ENCODE data around the gene HNRNPAB. TPM values are rescaled to one million over a fixed set of nuclear protein-coding genes. Genes with fewer than 3 reads are reported as not detected.
A peak's percentile ranks its signal among the peaks of the same experiment; 100 is the strongest.

The HNRNPAB gene
- 46.3 TPM for total RNA-seq
- 109 TPM for polyA plus RNA-seq

GRCh38 chr5:178204182-178204934 is at the start of gene HNRNPAB:
Gene HNRNPAB, plus strand, starts transcription at chr5:178204533. Its CDS starts 305 bp downstream, at chr5:178204838.
- peak within 1 kb of the TSS; percentile 93 for H3K27ac ChIP-seq (ENCODE audit: low read depth)
- WGBS: under 1% methylated on average over 96 of the region's 96 CpGs
- peak; percentile 89 for DNase-seq (ENCODE audit: extremely low spot score)

DNA sequence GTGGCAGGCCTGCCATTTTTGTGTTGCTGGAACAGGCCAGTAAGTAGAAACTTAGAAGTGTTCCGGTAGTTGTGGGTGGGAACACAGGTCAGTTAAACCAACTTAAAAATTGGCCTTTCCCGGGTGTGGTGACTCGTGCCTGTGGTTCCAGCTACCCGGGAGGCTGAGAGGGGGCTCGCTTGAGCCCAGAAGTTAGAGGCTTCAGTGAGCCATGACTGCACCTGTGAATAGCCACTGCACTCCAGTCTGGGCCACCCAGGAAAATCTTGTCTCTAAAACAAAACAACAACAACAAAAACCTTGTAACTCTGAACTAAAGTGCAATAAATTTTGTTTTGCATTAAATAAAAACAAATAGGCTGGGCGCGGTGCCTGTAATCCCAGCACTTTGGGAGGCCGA is 49.3 kb upstream of the HNRNPAB start:
- DNase-seq (ENCODE audit: extremely low spot score): no peak
- H3K27ac ChIP-seq (ENCODE audit: low read depth): no peak overlapping the region
- H3K4me3 ChIP-seq (ENCODE audit: low read depth, low read length): no peak overlapping the region
- no peaks in the 10 kb centered on the region for H3K4me1 ChIP-seq (ENCODE audit: insufficient read depth)
- H3K36me3 ChIP-seq (ENCODE audit: insufficient read depth): no peaks in the 10 kb centered on the region
- WGBS: 81% methylated on average over 8 of the region's 8 CpGs

More at GRCh38 chr5:178204182-178204934, at the start of gene HNRNPAB:
- H3K4me1 ChIP-seq (ENCODE audit: insufficient read depth): no peaks in the 10 kb centered on the region
- no peaks in the 10 kb centered on the region for H3K36me3 ChIP-seq (ENCODE audit: insufficient read depth)
- H3K4me3 ChIP-seq (ENCODE audit: low read depth, low read length): peak within 1 kb of the TSS; percentile 95

- Histone ChIP-seq H3K36me3 (ENCODE audit: insufficient read depth) (no peaks in the 10 kb centered on the region), H3K4me3 (ENCODE audit: low read depth, low read length) (no peak overlapping the region), H3K27ac (ENCODE audit: low read depth) (no peak overlapping the region), H3K4me1 (ENCODE audit: insufficient read depth) (no peaks in the 10 kb centered on the region)
- WGBS: 86% methylated on average over 5 of the region's 5 CpGs
- no peak for DNase-seq (ENCODE audit: extremely low spot score)
Measured at GRCh38 chr5:178160176-178160575, 44.2 kb upstream of the HNRNPAB start.

DNA sequence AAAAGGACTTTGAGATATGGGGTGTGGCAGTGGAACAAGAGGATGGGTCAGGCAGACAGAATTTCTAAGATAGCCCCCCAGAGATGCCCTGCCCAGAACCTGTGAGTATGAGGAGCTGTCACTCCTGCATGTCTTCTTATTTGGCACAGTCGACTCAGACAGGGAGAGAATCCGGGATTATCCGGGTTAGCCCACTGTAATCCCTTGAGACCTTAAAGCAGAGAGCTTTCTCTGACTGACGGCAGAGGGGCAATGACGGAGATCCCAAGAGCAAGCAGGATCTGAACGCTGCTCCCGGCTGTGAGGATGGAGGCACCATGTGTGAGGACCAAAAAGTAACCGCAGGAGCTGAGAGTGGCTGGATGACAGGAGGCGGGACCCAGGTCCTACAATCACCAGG is 41.9 kb upstream of the HNRNPAB start:
- Histone ChIP-seq H3K4me3 (ENCODE audit: low read depth, low read length) (no peak overlapping the region), H3K36me3 (ENCODE audit: insufficient read depth) (no peaks in the 10 kb centered on the region), H3K27ac (ENCODE audit: low read depth) (no peak overlapping the region), H3K4me1 (ENCODE audit: insufficient read depth) (no peaks in the 10 kb centered on the region)
- 70% methylated on average over 9 of the region's 9 CpGs for WGBS
- DNase-seq (ENCODE audit: extremely low spot score): no peak

GRCh38 chr5:178163772-178164735 is 40.3 kb upstream of the HNRNPAB start:
- Histone ChIP-seq H3K4me3 (ENCODE audit: low read depth, low read length) (no peak overlapping the region), H3K4me1 (ENCODE audit: insufficient read depth) (no peaks in the 10 kb centered on the region), H3K36me3 (ENCODE audit: insufficient read depth) (no peaks in the 10 kb centered on the region), H3K27ac (ENCODE audit: low read depth) (no peak overlapping the region)
- 9% methylated on average over 33 of the region's 33 CpGs for WGBS
- DNase-seq (ENCODE audit: extremely low spot score): peak; percentile 46

DNA sequence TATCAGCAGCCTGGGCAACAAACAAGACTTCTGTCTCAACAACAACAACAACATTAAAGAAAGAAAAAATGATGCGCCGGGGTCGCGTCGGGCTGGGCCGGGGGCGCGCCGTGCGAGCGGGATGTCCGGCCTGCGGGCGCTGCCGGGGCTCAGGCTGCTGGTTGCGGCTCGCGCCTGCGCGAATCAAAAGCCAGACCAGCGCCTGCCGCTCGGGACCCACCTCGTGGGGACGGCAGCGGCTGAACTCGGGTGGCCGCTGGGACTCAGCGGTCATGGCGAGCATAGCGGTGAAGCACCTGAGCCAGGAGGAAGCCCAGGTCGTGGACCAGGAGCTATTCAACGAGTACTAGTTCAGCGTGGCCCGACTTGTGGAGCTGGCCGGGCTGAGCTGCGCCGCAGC is 38.8 kb upstream of the HNRNPAB start:
- 31% methylated on average over 38 of the region's 38 CpGs for WGBS
- Histone ChIP-seq H3K36me3 (ENCODE audit: insufficient read depth) (no peaks in the 10 kb centered on the region), H3K4me3 (ENCODE audit: low read depth, low read length) (no peak overlapping the region), H3K4me1 (ENCODE audit: insufficient read depth) (no peaks in the 10 kb centered on the region), H3K27ac (ENCODE audit: low read depth) (no peak overlapping the region)
- DNase-seq (ENCODE audit: extremely low spot score): no peak

GRCh38 chr5:178170455-178170854 is 33.9 kb upstream of the HNRNPAB start:
- DNase-seq (ENCODE audit: extremely low spot score): no peak
- 92% methylated on average over 2 of the region's 2 CpGs for WGBS
- Histone ChIP-seq H3K4me1 (ENCODE audit: insufficient read depth) (no peaks in the 10 kb centered on the region), H3K27ac (ENCODE audit: low read depth) (no peak overlapping the region), H3K4me3 (ENCODE audit: low read depth, low read length) (no peak overlapping the region), H3K36me3 (ENCODE audit: insufficient read depth) (no peaks in the 10 kb centered on the region)

GRCh38 chr5:178174456-178174855 is 29.9 kb upstream of the HNRNPAB start:
- DNase-seq (ENCODE audit: extremely low spot score): no peak
- Histone ChIP-seq H3K27ac (ENCODE audit: low read depth) (no peak overlapping the region), H3K4me1 (ENCODE audit: insufficient read depth) (no peaks in the 10 kb centered on the region), H3K4me3 (ENCODE audit: low read depth, low read length) (no peak overlapping the region), H3K36me3 (ENCODE audit: insufficient read depth) (no peaks in the 10 kb centered on the region)
- 84% methylated on average over 3 of the region's 3 CpGs for WGBS

- Histone ChIP-seq H3K27ac (ENCODE audit: low read depth) (no peak overlapping the region), H3K4me1 (ENCODE audit: insufficient read depth) (no peaks in the 10 kb centered on the region), H3K36me3 (ENCODE audit: insufficient read depth) (no peaks in the 10 kb centered on the region), H3K4me3 (ENCODE audit: low read depth, low read length) (no peak overlapping the region)
- DNase-seq (ENCODE audit: extremely low spot score): no peak
- WGBS: 59% methylated on average over 6 of the region's 6 CpGs
Measured at GRCh38 chr5:178176791-178177190, 27.5 kb upstream of the HNRNPAB start.

DNA sequence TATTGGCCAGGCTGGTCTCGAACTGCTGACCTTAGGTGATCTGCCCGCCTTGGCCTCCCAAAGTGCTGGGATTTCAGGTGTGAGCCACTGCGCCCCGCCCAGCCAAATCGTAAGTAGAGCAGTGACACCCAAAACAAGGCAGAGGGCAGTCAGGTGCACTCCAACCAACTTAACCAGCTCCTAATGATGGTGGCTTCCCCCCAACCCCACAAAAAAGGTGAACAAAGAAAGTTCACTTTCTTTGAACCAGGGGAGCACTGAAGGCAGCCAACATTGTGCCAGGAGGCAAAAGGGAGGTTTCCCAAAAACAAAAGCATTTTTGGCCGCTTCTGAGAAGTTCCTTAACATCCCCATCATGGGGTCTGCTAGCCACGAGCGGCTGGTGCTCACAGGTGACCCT is 26.8 kb upstream of the HNRNPAB start:
- Histone ChIP-seq H3K4me1 (ENCODE audit: insufficient read depth) (no peaks in the 10 kb centered on the region), H3K4me3 (ENCODE audit: low read depth, low read length) (no peak overlapping the region), H3K27ac (ENCODE audit: low read depth) (no peak overlapping the region), H3K36me3 (ENCODE audit: insufficient read depth) (no peaks in the 10 kb centered on the region)
- no peak for DNase-seq (ENCODE audit: extremely low spot score)
- WGBS: 81% methylated on average over 8 of the region's 8 CpGs

- Histone ChIP-seq H3K4me1 (ENCODE audit: insufficient read depth) (no peaks in the 10 kb centered on the region), H3K27ac (ENCODE audit: low read depth) (no peak overlapping the region), H3K4me3 (ENCODE audit: low read depth, low read length) (no peak overlapping the region), H3K36me3 (ENCODE audit: insufficient read depth) (no peaks in the 10 kb centered on the region)
- WGBS: 33% methylated on average over 9 of the region's 9 CpGs
- no peak for DNase-seq (ENCODE audit: extremely low spot score)
Measured at GRCh38 chr5:178180141-178180863, 24.0 kb upstream of the HNRNPAB start.

DNA sequence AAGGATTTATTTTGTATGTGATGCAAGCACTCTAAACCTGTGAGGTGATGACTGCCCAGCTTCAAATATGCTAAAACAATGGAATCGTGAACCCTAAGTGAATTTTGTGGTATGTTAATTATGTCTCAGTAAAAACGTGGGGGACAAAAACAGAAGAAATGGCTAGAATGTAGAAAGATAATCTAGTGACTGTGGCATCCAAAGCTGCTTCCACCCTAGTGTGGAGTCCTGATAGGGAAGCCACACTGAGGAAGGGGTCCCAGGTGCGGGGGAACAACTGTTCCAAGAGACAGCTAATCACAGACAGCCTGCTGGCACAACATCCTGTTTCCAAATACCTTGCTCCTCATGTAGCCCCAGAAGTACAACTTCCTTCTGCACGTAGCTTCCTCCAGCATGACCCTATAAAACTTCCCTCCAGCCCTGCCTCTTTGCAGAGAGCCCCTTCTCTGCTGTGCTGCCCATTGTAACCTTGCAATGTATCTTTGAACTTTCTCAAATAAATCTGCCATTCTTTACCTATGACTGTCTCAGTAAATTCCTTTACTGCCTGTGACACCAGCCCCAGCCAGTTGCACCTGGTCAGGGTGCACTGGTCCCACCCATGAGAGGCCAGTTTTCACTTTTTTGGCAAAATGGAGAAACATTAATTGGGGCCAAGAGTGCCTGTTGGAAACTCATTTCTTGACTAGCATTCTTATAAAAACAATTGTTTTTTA is 22.0 kb upstream of the HNRNPAB start:
- no peak for DNase-seq (ENCODE audit: extremely low spot score)
- WGBS: 27% methylated on average over 4 of the region's 4 CpGs
- no peaks in the 10 kb centered on the region for H3K36me3 ChIP-seq (ENCODE audit: insufficient read depth)
- no peaks in the 10 kb centered on the region for H3K4me1 ChIP-seq (ENCODE audit: insufficient read depth)
- H3K27ac ChIP-seq (ENCODE audit: low read depth): no peak overlapping the region
- no peak overlapping the region for H3K4me3 ChIP-seq (ENCODE audit: low read depth, low read length)

GRCh38 chr5:178186427-178186826 is 17.9 kb upstream of the HNRNPAB start:
- Histone ChIP-seq H3K4me1 (ENCODE audit: insufficient read depth) (no peaks in the 10 kb centered on the region), H3K27ac (ENCODE audit: low read depth) (no peak overlapping the region), H3K4me3 (ENCODE audit: low read depth, low read length) (no peak overlapping the region), H3K36me3 (ENCODE audit: insufficient read depth) (no peaks in the 10 kb centered on the region)
- WGBS: 24% methylated on average over 6 of the region's 6 CpGs
- DNase-seq (ENCODE audit: extremely low spot score): no peak
